Neural crest cell (in vitro differentiated cells): Measurements from ENCODE around the gene C12orf42. TPM values are rescaled to one million over a fixed set of nuclear protein-coding genes. Genes with fewer than 3 reads are reported as not detected.

Experiments
- DNase-seq: peaks from one replicate; pipeline ENCODE4 v3.0.0; 2021; ENCODE audit warnings: low read depth, mixed read lengths, low spot score
- H3K27ac Mint-ChIP-seq: one replicate; pipeline ENCODE4 v1.8.0; 2021; ENCODE audit warnings: mild to moderate bottlenecking, mixed read lengths; ENCODE audit not compliant: unreplicated experiment
- H3K27me3 Mint-ChIP-seq: 2 replicates; pipeline ENCODE4 v1.8.0; 2021; ENCODE audit warnings: low read depth, mild to moderate bottlenecking, mixed read lengths
- H3K36me3 Mint-ChIP-seq: 2 replicates; pipeline ENCODE4 v1.8.0; 2021; ENCODE audit warnings: low read depth, mild to moderate bottlenecking, mixed read lengths
- H3K4me1 Mint-ChIP-seq: 2 replicates; pipeline ENCODE4 v1.8.0; 2021; ENCODE audit warnings: mixed read lengths
- H3K4me3 Mint-ChIP-seq: one replicate; pipeline ENCODE4 v1.8.0; 2021; ENCODE audit warnings: mild to moderate bottlenecking, mixed read lengths
- H3K9me3 Mint-ChIP-seq: 2 replicates; pipeline ENCODE4 v1.8.0; 2021; ENCODE audit warnings: mixed read lengths
- total RNA-seq: library from RNA; stranded (reverse); gene quantifications from 2 replicates; pipeline ENCODE4 v1.2.1, GENCODE V29; 2021
- TF ChIP-seq, protein P1 (sequence below): fragments of 200-600 bp; sonication (generic); conservative IDR thresholded peaks from 2 replicates; pipeline ENCODE4 v1.5.0; 2021; ENCODE audit warnings: antibody characterized with exemption, mild to moderate bottlenecking

C12orf42 gene
- total RNA-seq, 1 donor from 2014 or later: not detected

DNA sequence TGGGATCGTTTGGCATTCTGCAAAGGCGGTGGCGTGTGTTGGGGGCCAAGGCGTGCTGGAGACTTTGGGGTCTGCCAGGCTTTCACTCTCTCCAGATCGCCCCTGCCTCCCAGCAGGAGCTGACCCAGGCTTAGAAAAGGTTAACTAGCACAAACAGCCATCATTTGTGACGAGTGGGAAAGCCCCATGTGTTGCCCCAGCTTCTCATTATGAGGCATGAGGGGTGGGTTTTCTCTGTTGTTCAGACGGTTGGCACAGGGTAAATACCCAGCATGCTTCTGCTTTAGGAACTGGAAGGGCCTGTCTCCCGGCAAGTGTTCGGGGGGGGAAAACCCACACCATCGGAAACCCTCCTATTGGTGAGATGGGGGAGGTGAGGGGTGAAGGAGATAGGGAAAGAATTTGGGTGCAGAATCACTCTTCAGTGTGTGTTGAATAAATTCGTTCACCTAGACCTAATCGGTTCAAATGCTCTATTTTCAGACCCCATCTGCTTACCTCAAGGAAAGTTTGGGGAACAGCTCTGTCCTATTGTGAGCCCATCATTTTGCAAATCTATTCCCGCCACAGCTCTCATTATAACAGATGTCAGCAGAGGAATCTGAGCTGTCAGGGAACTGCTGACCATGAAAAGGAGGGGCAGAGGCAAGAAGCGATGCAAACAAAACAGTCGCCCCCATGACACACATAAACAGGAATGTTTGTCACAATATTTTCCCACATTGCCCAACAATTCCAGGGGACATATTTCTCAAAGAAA is 34.7 kb upstream of the C12orf42 start:
- Mint-ChIP-seq H3K27ac (no peak overlapping the region), H3K9me3 (no peaks in the 10 kb centered on the region), H3K4me3 (no peak overlapping the region), H3K27me3 (peaks cover 18% of the 10 kb centered on the region), H3K4me1 (peaks cover 17% of the 10 kb centered on the region), H3K36me3 (no peaks in the 10 kb centered on the region)
- no peak for DNase-seq
- TF ChIP-seq, protein P1, sequence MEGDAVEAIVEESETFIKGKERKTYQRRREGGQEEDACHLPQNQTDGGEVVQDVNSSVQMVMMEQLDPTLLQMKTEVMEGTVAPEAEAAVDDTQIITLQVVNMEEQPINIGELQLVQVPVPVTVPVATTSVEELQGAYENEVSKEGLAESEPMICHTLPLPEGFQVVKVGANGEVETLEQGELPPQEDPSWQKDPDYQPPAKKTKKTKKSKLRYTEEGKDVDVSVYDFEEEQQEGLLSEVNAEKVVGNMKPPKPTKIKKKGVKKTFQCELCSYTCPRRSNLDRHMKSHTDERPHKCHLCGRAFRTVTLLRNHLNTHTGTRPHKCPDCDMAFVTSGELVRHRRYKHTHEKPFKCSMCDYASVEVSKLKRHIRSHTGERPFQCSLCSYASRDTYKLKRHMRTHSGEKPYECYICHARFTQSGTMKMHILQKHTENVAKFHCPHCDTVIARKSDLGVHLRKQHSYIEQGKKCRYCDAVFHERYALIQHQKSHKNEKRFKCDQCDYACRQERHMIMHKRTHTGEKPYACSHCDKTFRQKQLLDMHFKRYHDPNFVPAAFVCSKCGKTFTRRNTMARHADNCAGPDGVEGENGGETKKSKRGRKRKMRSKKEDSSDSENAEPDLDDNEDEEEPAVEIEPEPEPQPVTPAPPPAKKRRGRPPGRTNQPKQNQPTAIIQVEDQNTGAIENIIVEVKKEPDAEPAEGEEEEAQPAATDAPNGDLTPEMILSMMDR: no peak

DNA sequence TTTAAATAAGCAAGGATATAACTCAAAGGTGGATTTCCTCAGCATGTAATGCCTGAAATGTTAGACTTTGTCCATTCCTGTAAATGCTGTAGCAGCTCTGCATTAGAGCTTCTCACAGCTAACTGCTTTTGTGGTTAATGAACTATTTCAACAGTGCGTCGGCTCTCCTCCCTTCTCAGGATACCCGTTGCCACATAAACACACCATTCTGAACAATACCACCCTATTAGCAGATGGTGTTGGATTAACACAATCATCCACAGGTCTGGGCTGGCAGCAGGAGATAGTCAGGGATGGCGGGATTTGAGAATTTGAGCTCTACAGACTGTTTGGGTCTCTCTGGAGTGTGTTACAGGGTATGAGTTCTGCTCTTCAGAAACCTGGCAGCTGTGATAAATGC is 33.5 kb upstream of the C12orf42 start:
- H3K27ac Mint-ChIP-seq: no peak overlapping the region
- no peaks in the 10 kb centered on the region for H3K36me3 Mint-ChIP-seq
- no peak for DNase-seq
- peaks cover 18% of the 10 kb centered on the region for H3K27me3 Mint-ChIP-seq
- no peak overlapping the region for H3K4me3 Mint-ChIP-seq
- H3K9me3 Mint-ChIP-seq: no peaks in the 10 kb centered on the region
- TF ChIP-seq, protein P1: no peak
- H3K4me1 Mint-ChIP-seq: peaks cover 17% of the 10 kb centered on the region

DNA sequence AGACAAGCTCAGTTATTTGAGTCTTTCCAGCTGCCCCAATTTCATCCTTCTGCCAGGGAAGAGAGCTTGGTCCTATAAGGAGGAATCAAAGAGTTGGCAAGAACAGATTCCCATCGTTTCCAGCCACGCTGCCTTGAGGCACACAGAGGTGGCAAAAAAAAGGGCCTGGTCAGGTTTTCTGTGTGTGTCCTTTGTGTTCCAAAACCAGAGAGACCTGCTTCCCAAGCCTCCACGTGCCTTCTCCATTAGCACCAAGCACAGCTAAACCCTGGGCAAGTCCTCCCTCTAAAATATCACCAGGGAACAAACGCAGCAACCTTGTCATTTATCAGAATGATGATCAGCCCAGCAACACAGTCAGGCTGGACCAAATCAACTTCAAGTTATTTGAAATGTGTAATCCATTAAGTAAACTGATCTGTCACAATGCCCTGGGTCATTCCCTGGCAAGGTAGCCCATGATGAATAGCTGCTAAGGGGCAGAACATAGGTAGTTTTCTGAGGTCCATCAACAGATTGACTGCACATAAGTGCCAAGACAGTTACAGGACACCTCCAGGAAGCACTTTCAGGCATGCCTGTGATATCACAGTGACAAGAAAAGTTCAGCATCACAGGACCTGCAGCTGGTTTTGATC is 28.6 kb upstream of the C12orf42 start:
- DNase-seq: no peak
- Mint-ChIP-seq H3K27me3 (peaks cover 3% of the 10 kb centered on the region), H3K36me3 (no peaks in the 10 kb centered on the region), H3K27ac (no peak overlapping the region), H3K9me3 (no peaks in the 10 kb centered on the region), H3K4me3 (no peak overlapping the region), H3K4me1 (no peaks in the 10 kb centered on the region)
- TF ChIP-seq, protein P1: no peak

DNA sequence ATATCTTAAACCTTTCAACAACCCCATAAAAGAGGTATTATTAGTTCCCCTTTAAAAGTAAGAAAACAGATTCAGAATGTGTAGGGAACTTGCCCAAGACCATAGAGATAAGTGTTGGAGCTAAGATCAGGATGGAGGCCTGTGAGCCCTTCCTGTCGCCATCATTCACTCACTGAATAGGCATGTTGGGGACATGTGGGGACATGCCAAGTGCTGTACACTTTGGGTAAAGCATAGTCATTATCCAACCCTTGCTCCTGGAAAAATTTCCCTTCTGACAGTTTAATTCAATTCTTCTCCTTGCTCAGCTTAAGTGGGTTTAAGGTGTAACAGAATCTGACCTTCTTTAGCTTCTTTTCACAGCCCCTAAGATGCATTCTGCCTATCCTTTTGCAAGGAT is 28.0 kb upstream of the C12orf42 start:
- Mint-ChIP-seq H3K4me1 (no peaks in the 10 kb centered on the region), H3K27ac (no peak overlapping the region), H3K36me3 (no peaks in the 10 kb centered on the region), H3K4me3 (no peak overlapping the region), H3K9me3 (no peaks in the 10 kb centered on the region), H3K27me3 (peaks cover 2% of the 10 kb centered on the region)
- TF ChIP-seq, protein P1: no peak
- no peak for DNase-seq

DNA sequence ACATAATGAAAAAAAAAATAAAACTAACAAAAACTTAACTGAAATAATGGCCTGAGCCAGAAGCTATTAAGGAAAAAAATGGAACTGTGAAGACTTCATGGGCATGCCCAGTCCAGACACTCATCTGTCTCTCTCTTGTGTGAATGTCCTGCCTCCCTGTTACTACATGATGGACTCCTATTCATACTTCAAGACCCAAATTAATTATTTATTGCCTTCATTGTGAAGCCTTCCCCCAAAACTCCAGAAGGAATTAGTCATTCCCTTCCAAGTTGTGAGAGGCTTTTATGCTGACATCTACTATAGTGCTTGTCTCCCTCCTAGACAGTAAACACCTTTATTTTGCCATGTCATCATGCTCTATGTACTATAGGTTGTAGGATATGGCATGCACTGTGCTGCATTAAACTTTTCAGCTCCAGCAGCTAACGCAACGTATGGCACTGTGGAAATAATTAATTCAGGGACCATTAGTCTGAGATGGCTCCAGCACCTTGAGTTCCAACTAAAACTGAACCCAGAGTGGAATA is 25.0 kb upstream of the C12orf42 start:
- Mint-ChIP-seq H3K9me3 (no peaks in the 10 kb centered on the region), H3K4me3 (no peak overlapping the region), H3K27me3 (peaks cover 2% of the 10 kb centered on the region), H3K36me3 (no peaks in the 10 kb centered on the region), H3K4me1 (no peaks in the 10 kb centered on the region), H3K27ac (no peak overlapping the region)
- DNase-seq: no peak
- TF ChIP-seq, protein P1: no peak
